ENCODE results near the gene S100PBP. TPM values are rescaled to one million over a fixed set of nuclear protein-coding genes. Genes with fewer than 3 reads are reported as not detected.

S100PBP gene
- polyA plus RNA-seq, 2 of the 4 experiments (the other 2 are of a cell fraction) = 16.1 to 41.9 TPM

DNA sequence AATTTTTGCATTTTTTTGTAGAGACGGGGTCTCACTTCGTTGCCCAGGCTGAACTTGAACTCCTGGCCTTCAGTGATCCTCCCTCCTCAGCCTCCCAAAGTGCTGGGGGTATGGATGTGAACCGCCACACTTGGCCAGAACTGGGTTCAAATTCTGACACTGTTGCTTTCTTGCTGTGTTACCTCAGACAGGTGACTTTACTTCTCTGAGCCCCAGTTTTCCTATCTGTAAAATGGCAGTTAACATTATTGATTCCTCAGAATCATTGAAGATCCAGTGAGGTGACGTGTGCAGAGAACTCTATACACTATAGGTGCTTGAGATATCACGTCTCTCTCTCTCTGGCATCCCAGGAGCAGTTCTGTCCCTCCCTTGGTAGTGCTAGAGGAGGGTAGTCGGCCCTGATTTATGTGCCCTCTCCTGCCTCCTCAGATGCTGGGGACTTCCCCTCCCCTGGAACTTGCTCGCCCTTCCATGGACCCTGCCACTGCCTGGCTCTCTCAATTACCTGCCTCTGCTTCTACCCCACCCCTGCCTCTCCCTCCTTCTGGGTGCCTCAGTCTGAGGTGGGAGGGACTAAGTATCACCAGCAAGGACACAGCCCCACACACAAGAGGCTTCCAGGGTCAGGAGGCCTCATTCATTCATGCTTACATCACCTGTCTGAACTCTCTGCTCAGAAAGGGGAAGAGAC is 66.0 kb downstream of the S100PBP start:
- WGBS (ENCODE audit: missing lambda C conversion rate) = 60% methylated on average over 7 of the region's 7 CpGs
- DNase-seq (ENCODE audit: low read depth in 1 of 2, low spot score in 1 of 2) (no peak), FAIRE-seq (no peak), ATAC-seq (no peak)
- CTCF ChIA-PET = no interaction called here
- peaks cover 4% of the 10 kb centered on the region; the same call in 1 of the 3 replicates for H3K4me1 ChIP-seq
- no peak for TF ChIP-seq EP300 (IDR thresholded peaks at IDR 0.05)
- no peak for TF ChIP-seq ZSCAN20 (CRISPR knock-in tag; IDR thresholded peaks at IDR 0.05)
- no peak overlapping the region for H3K4me3 ChIP-seq
- H3K4me2 ChIP-seq = no peak overlapping the region
- H3K27ac ChIP-seq = no peak overlapping the region
- POLR2A ChIA-PET = no interaction called here
- no peaks in the 10 kb centered on the region for H3K9me3 ChIP-seq

DNA sequence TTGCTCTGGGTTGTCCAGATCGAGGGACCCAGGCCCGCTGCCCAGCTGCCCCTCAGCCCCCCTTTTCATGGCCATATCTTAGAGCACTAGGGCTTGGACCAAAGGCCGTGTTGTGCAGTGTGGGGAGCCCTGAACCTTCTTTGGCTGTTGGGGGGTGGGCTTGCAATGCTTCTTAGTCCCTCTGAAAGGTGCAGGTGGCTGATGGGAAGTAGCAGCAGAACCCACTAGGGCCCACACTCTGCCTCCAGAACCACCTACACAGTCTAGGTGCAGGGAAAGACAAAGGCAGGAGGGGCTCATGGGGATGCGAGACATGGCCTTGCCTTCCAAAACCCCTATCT is 66.5 kb downstream of the S100PBP start:
- ChIA-PET CTCF (interaction anchor here (1.3 kb wide), 1 partner anchor 11 kb away, joined by 3 read pairs; no protein-coding TSS in a partner anchor), POLR2A (no interaction called here)
- H3K9me3 ChIP-seq = no peaks in the 10 kb centered on the region
- DNase-seq (ENCODE audit: low read depth in 1 of 2, low spot score in 1 of 2) (no peak), ATAC-seq (no peak), FAIRE-seq (no peak)
- TF ChIP-seq ZSCAN20 (CRISPR knock-in tag; IDR thresholded peaks at IDR 0.05) (no peak), KDM1A (IDR thresholded peaks at IDR 0.05; ENCODE audit: low read depth) (no peak), SREBF2 (IDR thresholded peaks at IDR 0.05) (no peak), RAD21 (conservative IDR thresholded peaks at IDR 0.05 in 1 of 2, IDR thresholded peaks at IDR 0.05 in 1 of 2) (no peak), RARB (CRISPR knock-in tag; IDR thresholded peaks at IDR 0.05) (no peak), CEBPB (IDR thresholded peaks at IDR 0.05) (no peak), CBX2 (IDR thresholded peaks at IDR 0.05; ENCODE audit: borderline replicate concordance, low read depth) (no peak), GATA3 (IDR thresholded peaks at IDR 0.05; ENCODE audit: borderline replicate concordance) (no peak), ESRRA (IDR thresholded peaks at IDR 0.05; ENCODE audit: borderline replicate concordance, low read length) (no peak), EHF (CRISPR knock-in tag; IDR thresholded peaks at IDR 0.05) (no peak), RCOR1 (IDR thresholded peaks at IDR 0.05; ENCODE audit: low read depth, low read length) (no peak), RFX5 (IDR thresholded peaks at IDR 0.05) (no peak), MAFK (IDR thresholded peaks at IDR 0.05; ENCODE audit: partially characterized antibody) (no peak)
- H3K4me3 ChIP-seq = no peak overlapping the region
- H3K27ac ChIP-seq = no peak overlapping the region
- H3K4me1 ChIP-seq = peaks cover 4% of the 10 kb centered on the region; the same call in 1 of the 3 replicates
- H3K4me2 ChIP-seq = no peak overlapping the region
- WGBS (ENCODE audit: missing lambda C conversion rate) = 64% methylated on average over 3 of the region's 4 CpGs

DNA sequence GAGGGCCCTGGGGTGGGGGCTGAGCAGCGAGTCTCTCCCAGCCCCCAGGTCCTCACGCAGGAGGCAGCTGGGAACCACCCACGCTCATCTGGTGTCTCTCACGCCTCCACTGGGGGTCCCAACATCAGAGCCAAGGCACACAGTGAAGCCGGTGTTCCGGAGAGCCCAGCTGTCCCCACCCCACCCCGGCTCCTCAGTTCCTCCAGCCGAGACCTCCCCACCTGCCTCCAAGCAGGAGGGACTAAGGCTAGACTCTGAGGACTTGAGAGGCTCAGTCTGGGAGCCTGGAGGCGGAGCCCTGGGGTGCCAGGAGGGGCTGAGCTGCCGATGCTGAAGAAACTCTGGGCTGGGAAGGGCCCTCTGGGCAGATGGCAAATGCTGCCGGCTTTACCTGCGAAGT is 67.3 kb downstream of the S100PBP start:
- no peaks in the 10 kb centered on the region for H3K9me3 ChIP-seq
- H3K4me1 ChIP-seq = peaks cover 4% of the 10 kb centered on the region; the same call in 1 of the 3 replicates
- POLR2A ChIA-PET = no interaction called here
- CTCF ChIA-PET = interaction anchor here (1.1 to 3.1 kb wide), 4 partner anchors 9 to 173 kb away, joined by 3 to 25 read pairs (median 4); no protein-coding TSS in a partner anchor
- TF ChIP-seq ZC3H11A (IDR thresholded peaks at IDR 0.05) (no peak), SREBF2 (IDR thresholded peaks at IDR 0.05) (no peak), CBX8 (IDR thresholded peaks at IDR 0.05) (no peak), TFCP2L1 (CRISPR knock-in tag; IDR thresholded peaks at IDR 0.05) (no peak), FOXS1 (CRISPR knock-in tag; IDR thresholded peaks at IDR 0.05) (no peak), HDAC2 (IDR thresholded peaks at IDR 0.05) (no peak), HOXB5 (CRISPR knock-in tag; IDR thresholded peaks at IDR 0.05) (no peak), CBX2 (IDR thresholded peaks at IDR 0.05; ENCODE audit: borderline replicate concordance, low read depth) (no peak), HOXB13 (CRISPR knock-in tag; IDR thresholded peaks at IDR 0.05; ENCODE audit: low read depth) (no peak), RNF2 (IDR thresholded peaks at IDR 0.05; ENCODE audit: borderline replicate concordance, low read depth) (no peak), KDM1A (IDR thresholded peaks at IDR 0.05; ENCODE audit: low read depth) (no peak), FOSL2 (IDR thresholded peaks at IDR 0.05) (no peak), FOSL2 (CRISPR knock-in tag; IDR thresholded peaks at IDR 0.05) (no peak), TP53 (CRISPR knock-in tag; IDR thresholded peaks at IDR 0.05) (no peak), RARB (CRISPR knock-in tag; IDR thresholded peaks at IDR 0.05) (no peak), HEYL (CRISPR knock-in tag; IDR thresholded peaks at IDR 0.05) (no peak)
- TF ChIP-seq, protein P1, sequence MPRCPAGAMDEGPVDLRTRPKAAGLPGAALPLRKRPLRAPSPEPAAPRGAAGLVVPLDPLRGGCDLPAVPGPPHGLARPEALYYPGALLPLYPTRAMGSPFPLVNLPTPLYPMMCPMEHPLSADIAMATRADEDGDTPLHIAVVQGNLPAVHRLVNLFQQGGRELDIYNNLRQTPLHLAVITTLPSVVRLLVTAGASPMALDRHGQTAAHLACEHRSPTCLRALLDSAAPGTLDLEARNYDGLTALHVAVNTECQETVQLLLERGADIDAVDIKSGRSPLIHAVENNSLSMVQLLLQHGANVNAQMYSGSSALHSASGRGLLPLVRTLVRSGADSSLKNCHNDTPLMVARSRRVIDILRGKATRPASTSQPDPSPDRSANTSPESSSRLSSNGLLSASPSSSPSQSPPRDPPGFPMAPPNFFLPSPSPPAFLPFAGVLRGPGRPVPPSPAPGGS (IDR thresholded peaks at IDR 0.05) = no peak
- TF ChIP-seq, protein P2, sequence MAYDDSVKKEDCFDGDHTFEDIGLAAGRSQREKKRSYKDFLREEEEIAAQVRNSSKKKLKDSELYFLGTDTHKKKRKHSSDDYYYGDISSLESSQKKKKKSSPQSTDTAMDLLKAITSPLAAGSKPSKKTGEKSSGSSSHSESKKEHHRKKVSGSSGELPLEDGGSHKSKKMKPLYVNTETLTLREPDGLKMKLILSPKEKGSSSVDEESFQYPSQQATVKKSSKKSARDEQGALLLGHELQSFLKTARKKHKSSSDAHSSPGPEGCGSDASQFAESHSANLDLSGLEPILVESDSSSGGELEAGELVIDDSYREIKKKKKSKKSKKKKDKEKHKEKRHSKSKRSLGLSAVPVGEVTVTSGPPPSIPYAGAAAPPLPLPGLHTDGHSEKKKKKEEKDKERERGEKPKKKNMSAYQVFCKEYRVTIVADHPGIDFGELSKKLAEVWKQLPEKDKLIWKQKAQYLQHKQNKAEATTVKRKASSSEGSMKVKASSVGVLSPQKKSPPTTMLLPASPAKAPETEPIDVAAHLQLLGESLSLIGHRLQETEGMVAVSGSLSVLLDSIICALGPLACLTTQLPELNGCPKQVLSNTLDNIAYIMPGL (CRISPR knock-in tag; IDR thresholded peaks at IDR 0.05; ENCODE audit: borderline replicate concordance) = no peak
- no peak for FAIRE-seq
- no peak overlapping the region for H3K4me2 ChIP-seq
- no peak for DNase-seq (ENCODE audit: low read depth in 1 of 2, low spot score in 1 of 2)
- no peak overlapping the region for H3K4me3 ChIP-seq
- WGBS (ENCODE audit: missing lambda C conversion rate) = 40% methylated on average over 9 of the region's 12 CpGs
- ATAC-seq = peak in 1 of 2 experiments; percentile 40; a peak in 2 of 6 replicates
- no peak overlapping the region for H3K27ac ChIP-seq

Measured in A549 (cell line).